Fibroblast of lung (primary cell): ENCODE measurements around the gene FOXJ1. TPM values are rescaled to one million over a fixed set of nuclear protein-coding genes. Genes with fewer than 3 reads are reported as not detected.

ENCODE experiments used
- DNase-seq, 2 donors: peaks; one replicate each; pipeline versions ENCODE4 v3.0.0 to v3.0.0-alpha.2; 2010; ENCODE audit warnings: low read depth in 2 of 2
- H2AFZ ChIP-seq: 2 replicates; pipeline ENCODE4 v1.5.1; 2012; ENCODE audit warnings: low read length, control low read depth, inconsistent platforms
- H3K27ac ChIP-seq: 2 replicates; pipeline ENCODE4 v1.5.1; 2011; ENCODE audit warnings: low read length, control low read depth; ENCODE audit not compliant: insufficient read depth
- H3K27me3 ChIP-seq: 2 replicates; pipeline ENCODE4 v1.5.1; 2011; ENCODE audit warnings: mild to moderate bottlenecking, low read length; ENCODE audit not compliant: control insufficient read depth, insufficient read depth
- H3K36me3 ChIP-seq: 2 replicates; pipeline ENCODE4 v1.5.1; 2011; ENCODE audit warnings: low read length; ENCODE audit not compliant: control insufficient read depth, insufficient read depth
- H3K4me1 ChIP-seq: 2 replicates; pipeline ENCODE4 v1.5.1; 2011; ENCODE audit warnings: low read length; ENCODE audit not compliant: control insufficient read depth, insufficient read depth; ENCODE audit errors: extremely low read depth
- H3K4me2 ChIP-seq: 2 replicates; pipeline ENCODE4 v1.5.1; 2011; ENCODE audit warnings: low read length, control low read depth; ENCODE audit not compliant: insufficient read depth; ENCODE audit errors: extremely low read depth
- H3K4me3 ChIP-seq, 4 experiments: fragments of 200-600 bp in 1 of 4; sonication (generic) in 1 of 4; replicated peaks in 1 of 4; 2 replicates each; pipeline ENCODE4 v1.5.1; 2011 to 2016; ENCODE audit warnings: low read length in 4 of 4, low read depth in 3 of 4, mild to moderate bottlenecking in 3 of 4, control low read depth in 2 of 4, inconsistent platforms in 1 of 4, mixed read lengths in 1 of 4; ENCODE audit not compliant: insufficient read depth in 1 of 4; ENCODE audit errors: control extremely low read depth in 1 of 4
- H3K79me2 ChIP-seq: 2 replicates; pipeline ENCODE4 v1.5.1; 2012; ENCODE audit warnings: mild to moderate bottlenecking, low read length, inconsistent platforms; ENCODE audit not compliant: control insufficient read depth, insufficient read depth
- H3K9ac ChIP-seq: 2 replicates; pipeline ENCODE4 v1.5.1; 2011; ENCODE audit warnings: mild to moderate bottlenecking, low read length, control low read depth; ENCODE audit not compliant: insufficient read depth
- H3K9me3 ChIP-seq: 2 replicates; pipeline ENCODE4 v1.5.1; 2012; ENCODE audit warnings: low read depth, low read length; ENCODE audit not compliant: control insufficient read depth, insufficient read depth
- H4K20me1 ChIP-seq: 2 replicates; pipeline ENCODE4 v1.5.1; 2011; ENCODE audit warnings: low read length; ENCODE audit not compliant: control insufficient read depth, insufficient read depth; ENCODE audit errors: extremely low read depth
- EZH2 ChIP-seq: IDR thresholded peaks from 2 replicates; pipeline ENCODE4 v1.5.1; 2012; ENCODE audit warnings: low read length, control low read depth, mild to moderate bottlenecking; ENCODE audit errors: missing control alignments
- polyA plus RNA-seq, 2 donors: library from polyadenylated mRNA; depleted of rRNA in 1 of 2; stranded (reverse) in 1 of 2; unstranded in 1 of 2; fragments of >200 nt; gene quantifications; 2 replicates each; pipeline ENCODE4 v1.2.1, GENCODE V29; 2011 to 2012; ENCODE audit warnings: missing spikeins in 1 of 2
- total RNA-seq: library from RNA; depleted of rRNA; stranded (reverse); fragments of >200 nt; gene quantifications from 2 replicates; pipeline ENCODE4 v1.2.1, GENCODE V29; 2014
- TF ChIP-seq, protein P1 (sequence below), 2 donors: IDR thresholded peaks in 1 of 2; conservative IDR thresholded peaks in 1 of 2; 1 replicate in 1 of 2; 2 replicates in 1 of 2; pipeline ENCODE4 v1.5.1; 2011 to 2012; ENCODE audit warnings: low read length in 2 of 2, control low read depth in 1 of 2, inconsistent platforms in 1 of 2, low read depth in 1 of 2, mild to moderate bottlenecking in 1 of 2

The FOXJ1 gene
- total and polyA plus RNA-seq, 2 donors (not counting 1 experiment from before 2014, with no cell fraction given) = not detected

DNA sequence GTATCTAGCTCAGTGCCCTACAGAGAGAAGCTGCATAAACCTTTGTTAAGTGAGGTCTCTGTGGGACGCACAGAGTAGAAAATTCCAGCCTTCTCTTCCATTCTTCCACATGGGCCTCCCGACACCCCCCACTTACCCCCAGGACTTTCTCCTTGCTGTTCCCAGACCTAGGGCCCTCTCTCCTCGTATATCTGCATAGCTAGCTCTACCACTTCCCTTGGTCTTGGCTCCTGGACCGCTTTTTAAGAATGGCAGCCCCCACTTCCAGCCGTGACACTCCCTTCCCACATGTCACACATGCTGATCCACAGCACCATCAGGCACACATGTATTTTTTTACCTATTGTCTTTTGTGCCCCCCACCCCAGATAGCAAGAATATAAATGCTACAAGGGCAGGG lies 16.7 kb upstream of the FOXJ1 start:
- DNase-seq = no peak
- no peak overlapping the region for H3K27ac ChIP-seq
- no peak overlapping the region for H3K4me2 ChIP-seq
- H4K20me1 ChIP-seq = no peaks in the 10 kb centered on the region
- H3K9me3 ChIP-seq = no peaks in the 10 kb centered on the region
- no peak overlapping the region for H3K4me3 ChIP-seq
- H3K27me3 ChIP-seq = peaks cover 6% of the 10 kb centered on the region
- no peak overlapping the region for H3K9ac ChIP-seq
- H2AFZ ChIP-seq = no peak overlapping the region
- no peaks in the 10 kb centered on the region for H3K36me3 ChIP-seq
- H3K4me1 ChIP-seq = no peaks in the 10 kb centered on the region
- H3K79me2 ChIP-seq = no peaks in the 10 kb centered on the region
- TF ChIP-seq, protein P1, sequence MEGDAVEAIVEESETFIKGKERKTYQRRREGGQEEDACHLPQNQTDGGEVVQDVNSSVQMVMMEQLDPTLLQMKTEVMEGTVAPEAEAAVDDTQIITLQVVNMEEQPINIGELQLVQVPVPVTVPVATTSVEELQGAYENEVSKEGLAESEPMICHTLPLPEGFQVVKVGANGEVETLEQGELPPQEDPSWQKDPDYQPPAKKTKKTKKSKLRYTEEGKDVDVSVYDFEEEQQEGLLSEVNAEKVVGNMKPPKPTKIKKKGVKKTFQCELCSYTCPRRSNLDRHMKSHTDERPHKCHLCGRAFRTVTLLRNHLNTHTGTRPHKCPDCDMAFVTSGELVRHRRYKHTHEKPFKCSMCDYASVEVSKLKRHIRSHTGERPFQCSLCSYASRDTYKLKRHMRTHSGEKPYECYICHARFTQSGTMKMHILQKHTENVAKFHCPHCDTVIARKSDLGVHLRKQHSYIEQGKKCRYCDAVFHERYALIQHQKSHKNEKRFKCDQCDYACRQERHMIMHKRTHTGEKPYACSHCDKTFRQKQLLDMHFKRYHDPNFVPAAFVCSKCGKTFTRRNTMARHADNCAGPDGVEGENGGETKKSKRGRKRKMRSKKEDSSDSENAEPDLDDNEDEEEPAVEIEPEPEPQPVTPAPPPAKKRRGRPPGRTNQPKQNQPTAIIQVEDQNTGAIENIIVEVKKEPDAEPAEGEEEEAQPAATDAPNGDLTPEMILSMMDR (conservative IDR thresholded peaks at IDR 0.05 in 1 of 2, IDR thresholded peaks at IDR 0.05 in 1 of 2; ENCODE audit: low read depth in 1 of 2, low read length in 2 of 2) = no peak
- no peak for TF ChIP-seq EZH2

DNA sequence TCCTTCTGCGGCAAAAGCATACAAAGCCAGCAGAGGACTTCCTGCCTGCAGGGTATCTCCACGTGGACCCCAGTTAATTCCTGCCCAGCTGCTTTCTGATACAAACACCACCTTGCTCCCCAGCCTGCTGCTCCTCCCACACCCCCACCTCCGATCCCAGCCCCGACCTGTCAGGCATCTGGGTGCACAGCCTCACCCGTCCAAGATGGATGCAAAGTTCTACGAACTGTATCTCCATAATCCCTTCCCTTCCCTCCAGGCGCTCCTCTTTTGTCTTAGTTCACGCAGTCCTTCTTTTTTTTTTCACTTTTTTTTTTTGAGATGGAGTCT lies 15.6 kb upstream of the FOXJ1 start:
- H3K79me2 ChIP-seq = no peaks in the 10 kb centered on the region
- no peak overlapping the region for H3K9ac ChIP-seq
- H4K20me1 ChIP-seq = no peaks in the 10 kb centered on the region
- no peaks in the 10 kb centered on the region for H3K4me1 ChIP-seq
- peaks cover 6% of the 10 kb centered on the region for H3K27me3 ChIP-seq
- H3K4me3 ChIP-seq = no peak overlapping the region
- no peaks in the 10 kb centered on the region for H3K9me3 ChIP-seq
- H2AFZ ChIP-seq = no peak overlapping the region
- no peak for DNase-seq
- no peak for TF ChIP-seq EZH2
- TF ChIP-seq, protein P1 (conservative IDR thresholded peaks at IDR 0.05 in 1 of 2, IDR thresholded peaks at IDR 0.05 in 1 of 2; ENCODE audit: low read depth in 1 of 2, low read length in 2 of 2) = no peak
- no peak overlapping the region for H3K27ac ChIP-seq
- H3K4me2 ChIP-seq = no peak overlapping the region
- no peaks in the 10 kb centered on the region for H3K36me3 ChIP-seq

DNA sequence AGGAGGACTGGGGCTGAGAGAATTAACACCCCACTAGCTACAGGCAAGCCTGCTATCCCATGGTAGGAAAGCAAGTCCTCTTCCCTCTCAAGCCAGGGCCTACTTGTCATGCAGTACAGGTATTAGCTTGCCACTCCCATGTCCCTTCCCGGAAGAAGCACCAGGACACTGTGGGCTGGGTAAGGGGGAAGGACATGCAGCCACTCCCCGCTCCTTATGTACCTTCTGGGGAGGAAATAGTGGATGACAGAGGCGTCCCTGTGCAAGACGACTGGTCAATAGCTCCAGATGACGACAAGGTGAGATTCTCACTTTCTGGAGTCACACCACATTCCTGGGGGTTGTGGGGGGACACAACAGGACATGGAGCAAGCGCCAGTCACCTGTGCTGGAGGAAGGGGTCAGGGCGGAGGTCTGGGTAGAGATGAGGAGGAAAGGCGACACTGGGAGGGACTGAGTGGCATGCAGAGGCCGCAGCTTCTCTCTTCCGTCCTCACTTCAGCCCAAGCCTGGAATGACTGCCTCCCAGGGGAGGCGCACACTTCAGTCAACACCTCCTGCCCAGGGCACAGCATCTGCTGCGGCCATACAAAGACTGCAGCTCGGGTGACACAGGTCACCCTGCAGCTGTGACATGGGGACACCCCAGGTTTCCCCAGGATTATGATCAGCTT lies 15.1 kb upstream of the FOXJ1 start:
- peaks cover 6% of the 10 kb centered on the region for H3K27me3 ChIP-seq
- H3K4me1 ChIP-seq = no peaks in the 10 kb centered on the region
- no peak overlapping the region for H3K4me2 ChIP-seq
- H2AFZ ChIP-seq = no peak overlapping the region
- no peaks in the 10 kb centered on the region for H3K36me3 ChIP-seq
- no peak overlapping the region for H3K27ac ChIP-seq
- TF ChIP-seq, protein P1 (conservative IDR thresholded peaks at IDR 0.05 in 1 of 2, IDR thresholded peaks at IDR 0.05 in 1 of 2; ENCODE audit: low read depth in 1 of 2, low read length in 2 of 2) = no peak
- TF ChIP-seq EZH2 = no peak
- no peaks in the 10 kb centered on the region for H3K79me2 ChIP-seq
- DNase-seq = no peak
- H3K9me3 ChIP-seq = no peaks in the 10 kb centered on the region
- H4K20me1 ChIP-seq = no peaks in the 10 kb centered on the region
- no peak overlapping the region for H3K9ac ChIP-seq
- no peak overlapping the region for H3K4me3 ChIP-seq
